GM12874 (cell line): ENCODE results near the gene GRIA3.

ENCODE experiments used
- CTCF ChIP-seq: IDR thresholded peaks from 2 replicates; pipeline ENCODE4 v1.5.1; 2011; ENCODE audit warnings: low read depth, mild to moderate bottlenecking, control low read depth, low read length, moderate library complexity; ENCODE audit not compliant: insufficient read depth

The GRIA3 gene

GRCh38 chrX:123464709-123465108 lies 280.6 kb downstream of the GRIA3 start:
- TF ChIP-seq CTCF: no peak

DNA sequence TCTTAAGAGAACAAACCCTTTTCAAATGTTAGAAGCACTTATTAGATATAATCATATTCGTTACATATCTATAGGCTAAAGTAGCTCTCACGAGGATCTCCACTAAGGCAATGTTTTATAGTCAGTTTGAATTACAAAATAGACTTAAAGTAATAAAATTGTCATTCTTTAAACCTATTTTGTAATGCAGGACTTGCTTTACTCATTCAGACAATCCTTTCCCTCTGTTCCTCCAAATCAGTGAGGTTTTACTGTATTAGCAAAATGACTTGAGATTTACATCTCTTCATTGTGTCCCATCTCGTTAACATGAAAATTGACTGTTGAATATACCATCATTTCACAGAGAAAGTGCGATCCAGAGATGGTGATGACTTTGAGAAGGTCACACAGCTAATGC lies 284.4 kb downstream of the GRIA3 start:
- no peak for TF ChIP-seq CTCF

- TF ChIP-seq CTCF: no peak
Observed at GRCh38 chrX:123475068-123475724, 291.1 kb downstream of the GRIA3 start.

- no peak for TF ChIP-seq CTCF
Observed at GRCh38 chrX:123476611-123477219, 292.6 kb downstream of the GRIA3 start.

- no peak for TF ChIP-seq CTCF
Observed at GRCh38 chrX:123477673-123478072, 293.6 kb downstream of the GRIA3 start.

GRCh38 chrX:123481913-123482851 lies 298.1 kb downstream of the GRIA3 start:
- TF ChIP-seq CTCF: no peak

DNA sequence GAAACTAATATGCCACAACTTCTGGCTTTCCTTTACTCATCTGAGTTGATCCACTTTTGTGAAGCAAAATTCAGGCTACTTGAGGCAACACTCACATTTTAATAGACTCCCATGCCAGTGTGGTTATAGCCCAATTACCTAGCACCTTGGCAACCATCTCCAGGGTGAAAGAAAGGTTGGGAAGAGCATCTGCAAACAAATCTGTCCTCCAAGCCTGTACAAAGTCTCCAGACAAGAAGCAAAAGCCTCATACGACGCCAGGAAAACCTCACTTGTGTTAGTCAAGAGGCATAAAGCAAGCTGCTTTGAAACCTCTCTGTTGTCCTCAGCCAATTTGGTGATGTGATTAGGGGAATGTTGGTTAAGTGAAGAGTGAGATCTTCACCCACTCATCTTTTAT lies 302.2 kb downstream of the GRIA3 start:
- no peak for TF ChIP-seq CTCF
